WTC11 (cell line): ENCODE measurements around the gene CFAP299.

Source experiments
- CTCF ChIP-seq: fragments of 200-600 bp; IDR thresholded peaks from 2 replicates; pipeline ENCODE4 v1.8.0; 2022; ENCODE audit warnings: antibody characterized with exemption
- USF1 ChIP-seq: sonication (generic); formaldehyde crosslinking; IDR thresholded peaks from 2 replicates; pipeline ENCODE4 v1.8.0; 2022; ENCODE audit warnings: mild to moderate bottlenecking, missing genetic modification reagents

- TF ChIP-seq CTCF (no peak), USF1 (no peak)
Measured at GRCh38 chr4:80424225-80424581, 88.7 kb downstream of the CFAP299 start.
